Thyroid gland (tissue), 4 donors: ENCODE measurements around the gene SRPK3. TPM values are rescaled to one million over a fixed set of nuclear protein-coding genes. Genes with fewer than 3 reads are reported as not detected.

ENCODE experiments used
- DNase-seq, 2 donors: peaks; one replicate each; pipeline ENCODE4 v3.0.0-alpha.2; 2019
- H3K27ac ChIP-seq, 3 donors: fragments of 200-600 bp; sonication (generic); 1 replicate in 2 of 3; 2 replicates in 1 of 3; pipeline ENCODE4 v1.5.1; 2016 to 2019; ENCODE audit warnings: mild to moderate bottlenecking in 1 of 3, moderate library complexity in 1 of 3
- H3K27me3 ChIP-seq: fragments of 200-600 bp; sonication (generic); one replicate; pipeline ENCODE4 v1.5.1; 2019
- H3K36me3 ChIP-seq, 2 donors: fragments of 200-600 bp; sonication (generic); one replicate each; pipeline ENCODE4 v1.5.1; 2016 to 2019
- H3K4me1 ChIP-seq, 2 donors: fragments of 200-600 bp; sonication (generic); one replicate each; pipeline ENCODE4 v1.5.1; 2017 to 2019
- H3K4me3 ChIP-seq, 3 donors: fragments of 200-600 bp; sonication (generic); replicated peaks in 1 of 3; 1 replicate in 2 of 3; 2 replicates in 1 of 3; pipeline ENCODE4 v1.5.1; 2016; ENCODE audit warnings: mild to moderate bottlenecking in 1 of 3
- H3K9me3 ChIP-seq: fragments of 200-600 bp; sonication (generic); one replicate; pipeline ENCODE4 v1.5.1; 2017
- POLR2A ChIP-seq, 2 donors: fragments of 450-650 bp; IDR thresholded peaks; one replicate each; pipeline ENCODE4 v1.6.1; 2017; ENCODE audit warnings: antibody characterized with exemption in 2 of 2, mild to moderate bottlenecking in 2 of 2, moderate library complexity in 1 of 2
- WGBS, 2 donors: methylation state at CpG; one replicate each; pipeline ENCODE4 v1.1.5; 2017; 5-methylcytosine and 5-hydroxymethylcytosine counted together
- intact Hi-C: fragments of 100-400 bp; cut with DNase I; formaldehyde crosslinking; loops from one replicate; pipeline ENCODE4 v1.15.1; 2023
- total RNA-seq, 4 donors: library from RNA; depleted of rRNA; stranded (reverse); fragments of >200 nt; gene quantifications; one replicate each; pipeline ENCODE4 v1.2.3, GENCODE V29; 2016
- TF ChIP-seq, protein P1 (sequence below), 6 experiments: fragments of 200-600 bp in 3 of 6; fragments of 450-650 bp in 3 of 6; sonication (generic) in 3 of 6; IDR thresholded peaks; one replicate each; pipeline ENCODE4 v1.5.1; 2016 to 2019; ENCODE audit warnings: antibody characterized with exemption in 6 of 6, mild to moderate bottlenecking in 2 of 6, inconsistent platforms in 1 of 6, moderate library complexity in 1 of 6

Gene SRPK3
- total RNA-seq, 4 donors from 2014 or later = 0.22 TPM; not detected in 3

- no CpG with 5 or more reads among the region's 20 CpGs for WGBS, 2 donors
Measured at GRCh38 chrX:153776120-153776599, 4.7 kb upstream of the SRPK3 start.

DNA sequence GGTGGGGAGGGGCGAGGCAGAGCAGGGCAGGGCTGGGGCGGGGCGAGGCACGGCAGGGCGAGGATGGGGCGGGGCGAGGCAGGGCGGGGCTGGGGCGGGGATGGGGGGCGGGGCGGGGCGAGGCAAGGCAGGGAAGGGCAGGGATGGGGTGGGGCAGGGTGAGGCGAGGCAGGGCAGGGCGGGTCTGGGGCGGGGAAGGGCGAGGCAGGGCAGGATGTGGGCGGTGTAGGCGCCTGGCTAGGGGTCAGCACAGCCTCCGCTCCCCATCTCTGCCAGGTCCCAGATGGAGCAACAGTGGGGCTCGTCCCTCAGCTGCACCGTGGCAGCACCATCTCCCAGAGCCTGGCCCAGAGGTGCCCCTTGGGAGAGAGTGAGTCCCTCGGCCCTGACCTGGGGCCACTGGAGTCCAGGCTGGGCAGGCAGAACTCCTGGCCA is 4.2 kb upstream of the SRPK3 start:
- Histone ChIP-seq H3K9me3 (no peaks in the 10 kb centered on the region), H3K27ac (no peak overlapping the region), H3K27me3 (no peaks in the 10 kb centered on the region), H3K36me3 (no peaks in the 10 kb centered on the region), H3K4me3 (no peak overlapping the region), H3K4me1 (no peaks in the 10 kb centered on the region)
- TF ChIP-seq, protein P1, sequence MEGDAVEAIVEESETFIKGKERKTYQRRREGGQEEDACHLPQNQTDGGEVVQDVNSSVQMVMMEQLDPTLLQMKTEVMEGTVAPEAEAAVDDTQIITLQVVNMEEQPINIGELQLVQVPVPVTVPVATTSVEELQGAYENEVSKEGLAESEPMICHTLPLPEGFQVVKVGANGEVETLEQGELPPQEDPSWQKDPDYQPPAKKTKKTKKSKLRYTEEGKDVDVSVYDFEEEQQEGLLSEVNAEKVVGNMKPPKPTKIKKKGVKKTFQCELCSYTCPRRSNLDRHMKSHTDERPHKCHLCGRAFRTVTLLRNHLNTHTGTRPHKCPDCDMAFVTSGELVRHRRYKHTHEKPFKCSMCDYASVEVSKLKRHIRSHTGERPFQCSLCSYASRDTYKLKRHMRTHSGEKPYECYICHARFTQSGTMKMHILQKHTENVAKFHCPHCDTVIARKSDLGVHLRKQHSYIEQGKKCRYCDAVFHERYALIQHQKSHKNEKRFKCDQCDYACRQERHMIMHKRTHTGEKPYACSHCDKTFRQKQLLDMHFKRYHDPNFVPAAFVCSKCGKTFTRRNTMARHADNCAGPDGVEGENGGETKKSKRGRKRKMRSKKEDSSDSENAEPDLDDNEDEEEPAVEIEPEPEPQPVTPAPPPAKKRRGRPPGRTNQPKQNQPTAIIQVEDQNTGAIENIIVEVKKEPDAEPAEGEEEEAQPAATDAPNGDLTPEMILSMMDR (IDR thresholded peaks at IDR 0.05) = no peak
- TF ChIP-seq POLR2A (IDR thresholded peaks at IDR 0.05) = no peak
- no peak for DNase-seq
- intact Hi-C loops = no loop called here
- WGBS, 2 donors = 63 to 80% methylated on average over 2 to 4 of the region's 22 CpGs

More at GRCh38 chrX:153776120-153776599, 4.7 kb upstream of the SRPK3 start:
- no peaks in the 10 kb centered on the region for H3K4me1 ChIP-seq
- no peaks in the 10 kb centered on the region for H3K27me3 ChIP-seq
- DNase-seq = no peak
- H3K27ac ChIP-seq = no peak overlapping the region
- no peaks in the 10 kb centered on the region for H3K36me3 ChIP-seq
- H3K9me3 ChIP-seq = no peaks in the 10 kb centered on the region
- intact Hi-C loops = no loop called here
- TF ChIP-seq POLR2A (IDR thresholded peaks at IDR 0.05) = no peak
- TF ChIP-seq, protein P1 (IDR thresholded peaks at IDR 0.05) = no peak
- H3K4me3 ChIP-seq = no peak overlapping the region

DNA sequence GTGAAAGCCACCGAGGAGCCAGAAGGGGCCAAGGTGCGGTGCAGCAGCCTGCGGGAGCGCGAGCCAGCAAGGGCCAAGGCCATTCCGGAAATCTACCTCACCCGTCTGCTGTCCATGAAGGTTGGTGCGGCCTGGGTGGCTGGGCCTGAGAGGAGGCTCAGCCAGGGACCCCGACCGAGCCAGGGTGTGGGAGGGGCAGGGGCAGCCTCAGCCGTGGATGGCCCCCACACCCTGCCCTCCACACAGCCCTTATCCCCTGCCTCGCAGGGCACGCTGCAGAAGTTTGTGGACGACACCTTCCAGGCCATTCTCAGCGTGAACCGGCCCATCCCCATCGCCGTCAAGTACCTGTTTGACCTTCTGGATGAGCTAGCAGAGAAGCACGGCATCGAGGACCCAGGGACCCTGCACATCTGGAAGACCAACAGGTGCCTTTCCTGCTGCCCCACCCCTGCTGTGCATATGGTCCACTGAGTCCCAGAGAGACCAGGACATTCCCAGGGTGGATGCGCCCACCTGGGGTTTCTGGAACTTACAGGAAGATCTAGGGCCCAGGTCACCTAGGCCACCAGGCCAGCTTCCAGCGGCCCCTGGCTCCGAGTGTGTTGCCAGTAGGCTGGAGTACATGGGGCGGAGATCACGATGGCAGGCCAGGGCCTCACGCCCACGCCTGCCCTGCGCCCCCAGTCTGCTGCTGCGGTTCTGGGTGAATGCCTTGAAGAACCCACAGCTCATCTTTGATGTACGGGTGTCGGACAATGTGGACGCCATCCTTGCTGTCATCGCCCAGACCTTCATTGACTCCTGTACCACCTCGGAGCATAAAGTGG is 3.4 kb upstream of the SRPK3 start:
- intact Hi-C loops = no loop called here
- no peaks in the 10 kb centered on the region for H3K27me3 ChIP-seq
- no peak for DNase-seq
- H3K9me3 ChIP-seq = no peaks in the 10 kb centered on the region
- H3K4me3 ChIP-seq = no peak overlapping the region
- no peaks in the 10 kb centered on the region for H3K36me3 ChIP-seq
- TF ChIP-seq, protein P1 (IDR thresholded peaks at IDR 0.05) = no peak
- TF ChIP-seq POLR2A (IDR thresholded peaks at IDR 0.05) = no peak
- H3K27ac ChIP-seq = no peak overlapping the region
- H3K4me1 ChIP-seq = no peaks in the 10 kb centered on the region
- WGBS, 2 donors = 77% methylated on average over 11 of the region's 34 CpGs; no CpG with 5 or more reads in 1 of the 2 donors

DNA sequence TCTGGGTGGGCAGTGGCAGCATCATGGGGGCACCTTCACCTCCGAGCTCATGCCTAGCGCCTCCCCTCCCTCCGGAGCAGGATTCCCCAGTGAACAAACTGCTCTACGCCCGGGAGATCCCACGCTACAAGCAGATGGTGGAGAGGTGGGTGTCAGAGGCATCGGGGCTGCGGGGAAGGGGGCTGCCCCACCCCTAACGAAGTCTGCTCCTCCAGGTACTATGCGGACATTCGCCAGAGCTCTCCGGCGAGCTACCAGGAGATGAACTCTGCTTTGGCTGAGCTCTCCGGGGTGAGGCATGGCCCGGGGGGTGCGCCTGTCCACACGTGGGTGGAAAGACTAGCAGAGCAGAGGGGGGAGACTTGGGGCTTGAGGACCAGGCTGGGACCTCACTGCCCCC is 2.7 kb upstream of the SRPK3 start:
- 80% methylated on average over 2 of the region's 17 CpGs; no CpG with 5 or more reads in 1 of the 2 donors for whole genome bisulfite sequencing, 2 donors

More for the DNA sequence above, 2.7 kb upstream of the SRPK3 start:
- Histone ChIP-seq H3K4me3 (no peak overlapping the region), H3K36me3 (no peaks in the 10 kb centered on the region), H3K9me3 (no peaks in the 10 kb centered on the region), H3K27me3 (no peaks in the 10 kb centered on the region), H3K4me1 (no peaks in the 10 kb centered on the region), H3K27ac (no peak overlapping the region)
- DNase-seq = no peak
- TF ChIP-seq, protein P1 (IDR thresholded peaks at IDR 0.05) = no peak
- TF ChIP-seq POLR2A (IDR thresholded peaks at IDR 0.05) = no peak
- intact Hi-C loops = no loop called here
